Loucy (cell line): Measurements from ENCODE around the gene PIGR.

ENCODE experiments used
- H2AFZ ChIP-seq: fragments of 200-600 bp; sonication (generic); 2 replicates; pipeline ENCODE4 v1.6.0; 2016; ENCODE audit warnings: antibody characterized with exemption, mild to moderate bottlenecking, low read length, moderate library complexity
- H3F3A ChIP-seq: fragments of 200-600 bp; 2 replicates; pipeline ENCODE4 v1.6.0; 2016; ENCODE audit warnings: antibody characterized with exemption, low read depth, mild to moderate bottlenecking
- H3K27me3 ChIP-seq: fragments of 200-600 bp; sonication (generic); 2 replicates; pipeline ENCODE4 v1.6.1; 2014; ENCODE audit warnings: low read length, mild to moderate bottlenecking; ENCODE audit not compliant: insufficient read depth, poor library complexity, severe bottlenecking
- H3K36me3 ChIP-seq: fragments of 200-600 bp; sonication (generic); 2 replicates; pipeline ENCODE4 v1.6.1; 2016; ENCODE audit warnings: low read length; ENCODE audit not compliant: insufficient read depth
- H3K4me1 ChIP-seq: fragments of 200-600 bp; sonication (generic); 2 replicates; pipeline ENCODE4 v1.5.1; 2014; ENCODE audit warnings: low read length, mild to moderate bottlenecking; ENCODE audit not compliant: insufficient read depth, poor library complexity, severe bottlenecking
- H3K4me2 ChIP-seq: fragments of 200-600 bp; sonication (generic); 2 replicates; pipeline ENCODE4 v1.6.0; 2014; ENCODE audit warnings: antibody characterized with exemption, low read length, low read depth, mild to moderate bottlenecking; ENCODE audit not compliant: poor library complexity, severe bottlenecking
- H3K4me3 ChIP-seq: fragments of 200-600 bp; sonication (generic); 2 replicates; pipeline ENCODE4 v1.5.1; 2014; ENCODE audit warnings: low read length, mild to moderate bottlenecking, mixed read lengths; ENCODE audit not compliant: poor library complexity, severe bottlenecking
- H3K79me2 ChIP-seq: fragments of 200-600 bp; sonication (generic); 2 replicates; pipeline ENCODE4 v1.6.1; 2014; ENCODE audit warnings: low read length; ENCODE audit not compliant: insufficient read depth
- H3K9ac ChIP-seq: fragments of 200-600 bp; sonication (generic); 2 replicates; pipeline ENCODE4 v1.6.0; 2014; ENCODE audit warnings: mild to moderate bottlenecking, low read depth, low read length, moderate library complexity; ENCODE audit not compliant: poor library complexity, severe bottlenecking
- H3K9me2 ChIP-seq: fragments of 200-600 bp; sonication (generic); replicated peaks from 2 replicates; pipeline ENCODE4 v1.6.1; 2016; ENCODE audit warnings: low read depth, low read length, mixed read lengths
- H3K9me3 ChIP-seq: fragments of 200-600 bp; sonication (generic); 2 replicates; pipeline ENCODE4 v1.6.1; 2014; ENCODE audit warnings: mild to moderate bottlenecking, antibody characterized with exemption, low read length, low read depth; ENCODE audit not compliant: insufficient read depth
- H4K20me1 ChIP-seq: fragments of 200-600 bp; sonication (generic); 2 replicates; pipeline ENCODE4 v1.6.0; 2014; ENCODE audit warnings: antibody characterized with exemption, low read length, mild to moderate bottlenecking; ENCODE audit not compliant: insufficient read depth, poor library complexity, severe bottlenecking
- EZH2phosphoT487 ChIP-seq: fragments of 200-600 bp; IDR thresholded peaks from 2 replicates; pipeline ENCODE4 v1.6.1; 2018; ENCODE audit warnings: antibody characterized with exemption, mild to moderate bottlenecking, moderate library complexity, borderline replicate concordance
- TF ChIP-seq, protein P1 (sequence below): fragments of 200-600 bp; sonication (generic); conservative IDR thresholded peaks from 2 replicates; pipeline ENCODE4 v1.5.1; 2014; ENCODE audit warnings: mild to moderate bottlenecking, antibody characterized with exemption, low read length

The PIGR gene

GRCh38 chr1:206899717-206900116, 46.5 kb downstream of the PIGR start:
- Histone ChIP-seq H3F3A (no peaks in the 10 kb centered on the region), H4K20me1 (no peaks in the 10 kb centered on the region), H3K4me1 (no peaks in the 10 kb centered on the region), H3K9me2 (no peaks in the 10 kb centered on the region), H3K4me2 (no peak overlapping the region), H3K27me3 (no peaks in the 10 kb centered on the region), H2AFZ (no peak overlapping the region), H3K9ac (no peak overlapping the region), H3K9me3 (no peaks in the 10 kb centered on the region), H3K4me3 (no peak overlapping the region), H3K36me3 (no peaks in the 10 kb centered on the region), H3K79me2 (no peaks in the 10 kb centered on the region)
- TF ChIP-seq, protein P1, sequence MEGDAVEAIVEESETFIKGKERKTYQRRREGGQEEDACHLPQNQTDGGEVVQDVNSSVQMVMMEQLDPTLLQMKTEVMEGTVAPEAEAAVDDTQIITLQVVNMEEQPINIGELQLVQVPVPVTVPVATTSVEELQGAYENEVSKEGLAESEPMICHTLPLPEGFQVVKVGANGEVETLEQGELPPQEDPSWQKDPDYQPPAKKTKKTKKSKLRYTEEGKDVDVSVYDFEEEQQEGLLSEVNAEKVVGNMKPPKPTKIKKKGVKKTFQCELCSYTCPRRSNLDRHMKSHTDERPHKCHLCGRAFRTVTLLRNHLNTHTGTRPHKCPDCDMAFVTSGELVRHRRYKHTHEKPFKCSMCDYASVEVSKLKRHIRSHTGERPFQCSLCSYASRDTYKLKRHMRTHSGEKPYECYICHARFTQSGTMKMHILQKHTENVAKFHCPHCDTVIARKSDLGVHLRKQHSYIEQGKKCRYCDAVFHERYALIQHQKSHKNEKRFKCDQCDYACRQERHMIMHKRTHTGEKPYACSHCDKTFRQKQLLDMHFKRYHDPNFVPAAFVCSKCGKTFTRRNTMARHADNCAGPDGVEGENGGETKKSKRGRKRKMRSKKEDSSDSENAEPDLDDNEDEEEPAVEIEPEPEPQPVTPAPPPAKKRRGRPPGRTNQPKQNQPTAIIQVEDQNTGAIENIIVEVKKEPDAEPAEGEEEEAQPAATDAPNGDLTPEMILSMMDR, result no peak
- no peak for TF ChIP-seq EZH2phosphoT487

GRCh38 chr1:206898915-206899431, 47.3 kb downstream of the PIGR start:
- Histone ChIP-seq H3K27me3 (no peaks in the 10 kb centered on the region), H4K20me1 (no peaks in the 10 kb centered on the region), H3K9me2 (no peaks in the 10 kb centered on the region), H2AFZ (no peak overlapping the region), H3K9me3 (no peaks in the 10 kb centered on the region), H3F3A (no peaks in the 10 kb centered on the region), H3K79me2 (no peaks in the 10 kb centered on the region), H3K4me1 (no peaks in the 10 kb centered on the region), H3K4me3 (no peak overlapping the region), H3K9ac (no peak overlapping the region), H3K4me2 (no peak overlapping the region), H3K36me3 (no peaks in the 10 kb centered on the region)
- no peak for TF ChIP-seq EZH2phosphoT487
- TF ChIP-seq, protein P1, result no peak

- no peak overlapping the region for H2AFZ ChIP-seq
- H3K79me2 ChIP-seq, result no peaks in the 10 kb centered on the region
- no peaks in the 10 kb centered on the region for H3K36me3 ChIP-seq
- H3F3A ChIP-seq, result no peaks in the 10 kb centered on the region
- no peaks in the 10 kb centered on the region for H3K27me3 ChIP-seq
- H3K9me2 ChIP-seq, result no peaks in the 10 kb centered on the region
- no peaks in the 10 kb centered on the region for H3K9me3 ChIP-seq
- H3K4me2 ChIP-seq, result no peak overlapping the region
- no peaks in the 10 kb centered on the region for H3K4me1 ChIP-seq
- no peak for TF ChIP-seq EZH2phosphoT487
- no peak overlapping the region for H3K4me3 ChIP-seq
- H3K9ac ChIP-seq, result no peak overlapping the region
- no peaks in the 10 kb centered on the region for H4K20me1 ChIP-seq
Measured at GRCh38 chr1:206898089-206898914, 48.0 kb downstream of the PIGR start.

- no peaks in the 10 kb centered on the region for H3K36me3 ChIP-seq
- H2AFZ ChIP-seq, result no peak within 1 kb of the TSS
- H3K4me1 ChIP-seq, result no peaks in the 10 kb centered on the region
- H3K79me2 ChIP-seq, result no peaks in the 10 kb centered on the region
- H3K9ac ChIP-seq, result no peak within 1 kb of the TSS
- no peaks in the 10 kb centered on the region for H3K9me2 ChIP-seq
- no peaks in the 10 kb centered on the region for H3K27me3 ChIP-seq
- H3K9me3 ChIP-seq, result no peaks in the 10 kb centered on the region
- no peak within 1 kb of the TSS for H3K4me2 ChIP-seq
- TF ChIP-seq, protein P1, result no peak
- no peak for TF ChIP-seq EZH2phosphoT487
- no peaks in the 10 kb centered on the region for H4K20me1 ChIP-seq
- no peak within 1 kb of the TSS for H3K4me3 ChIP-seq
- no peaks in the 10 kb centered on the region for H3F3A ChIP-seq
Measured at GRCh38 chr1:206897175-206897574, 49.1 kb downstream of the PIGR start, which contains the start of gene IL24. Gene IL24 (plus strand): TSS chr1:206897443. CDS start chr1:206897833, 390 bp downstream.
